GM20431 (cell line): ENCODE measurements around the gene NTM.

Source experiments
- in situ Hi-C: fragments of 300-500 bp; cut with MseI, MboI; formaldehyde crosslinking; loops from one replicate; pipeline ENCODE4 v1.15.0; 2020; ENCODE audit warnings: low sequenced_read_pairs; ENCODE audit not compliant: unreplicated experiment

The NTM gene

GRCh38 chr11:132171031-132171430 lies 800.6 kb downstream of the NTM start:
- in situ Hi-C loops, result no loop called here

GRCh38 chr11:132174362-132175255 lies 804.2 kb downstream of the NTM start:
- in situ Hi-C loops, result no loop called here

- in situ Hi-C loops, result no loop called here
These were observed 806.7 kb downstream of the NTM start for GRCh38 chr11:132177106-132177505.

- in situ Hi-C loops, result no loop called here
These were observed 813.7 kb downstream of the NTM start for GRCh38 chr11:132184079-132184478.

GRCh38 chr11:132185726-132186592 lies 815.5 kb downstream of the NTM start:
- in situ Hi-C loops, result no loop called here

GRCh38 chr11:132186699-132187098 lies 816.3 kb downstream of the NTM start:
- in situ Hi-C loops, result no loop called here

- in situ Hi-C loops, result no loop called here
These were observed 817.0 kb downstream of the NTM start for GRCh38 chr11:132187386-132187785.

- in situ Hi-C loops, result no loop called here
These were observed 817.4 kb downstream of the NTM start for GRCh38 chr11:132187814-132188213.

- in situ Hi-C loops, result no loop called here
These were observed 826.5 kb downstream of the NTM start for GRCh38 chr11:132196928-132197327.

- in situ Hi-C loops, result no loop called here
These were observed 830.0 kb downstream of the NTM start for GRCh38 chr11:132200353-132200936.

- in situ Hi-C loops, result no loop called here
These were observed 832.2 kb downstream of the NTM start for GRCh38 chr11:132202621-132203020.

- in situ Hi-C loops, result no loop called here
These were observed 834.6 kb downstream of the NTM start for GRCh38 chr11:132205006-132205405.

GRCh38 chr11:132205496-132205895 lies 835.1 kb downstream of the NTM start:
- in situ Hi-C loops, result no loop called here

- in situ Hi-C loops, result no loop called here
These were observed 836.6 kb downstream of the NTM start for GRCh38 chr11:132206993-132207392.

- in situ Hi-C loops, result no loop called here
These were observed 838.2 kb downstream of the NTM start for GRCh38 chr11:132208477-132209055.

- in situ Hi-C loops, result no loop called here
These were observed 841.1 kb downstream of the NTM start for GRCh38 chr11:132211479-132211878.

GRCh38 chr11:132217856-132218255 lies 847.4 kb downstream of the NTM start:
- in situ Hi-C loops, result no loop called here

GRCh38 chr11:132220474-132220873 lies 850.1 kb downstream of the NTM start:
- in situ Hi-C loops, result no loop called here

- in situ Hi-C loops, result no loop called here
These were observed 851.9 kb downstream of the NTM start for GRCh38 chr11:132222345-132222744.

GRCh38 chr11:132226522-132226921 lies 856.1 kb downstream of the NTM start:
- in situ Hi-C loops, result no loop called here
